NCI-H2196 treated with DMSO at 0.1 percent for 48 hours (cell line): ENCODE data around the gene CCNG1.
"Not testable (repeated sequence)": the region's sequence is repeated elsewhere in the genome, so short reads cannot be mapped to it uniquely, and the experiment has no call there.

Experiments
- DNase-seq: peaks from one replicate; lab custom pipeline; 2025; ENCODE audit not compliant: unreplicated experiment; lab: John Stamatoyannopoulos, UW

Gene CCNG1

GRCh38 chr5:163437309-163438182 lies at the start of gene CCNG1:
CCNG1 (plus strand) TSS chr5:163437595; CDS start chr5:163439257, 1,662 bp downstream.
- DNase-seq, result peak; percentile 92

- DNase-seq, result no peak
These were observed 41.6 kb upstream of the CCNG1 start for GRCh38 chr5:163395792-163396191.

GRCh38 chr5:163396818-163397340 lies 40.5 kb upstream of the CCNG1 start:
- not testable (repeated sequence) for DNase-seq

GRCh38 chr5:163397354-163397753 lies 40.0 kb upstream of the CCNG1 start:
- no peak for DNase-seq

GRCh38 chr5:163399923-163400322 lies 37.5 kb upstream of the CCNG1 start:
- DNase-seq, result no peak

- no peak for DNase-seq
These were observed 36.1 kb upstream of the CCNG1 start for GRCh38 chr5:163401271-163401670.

GRCh38 chr5:163402007-163402406 lies 35.4 kb upstream of the CCNG1 start:
- no peak for DNase-seq

- no peak for DNase-seq
These were observed 32.8 kb upstream of the CCNG1 start for GRCh38 chr5:163404364-163405173.

GRCh38 chr5:163407034-163407655 lies 30.2 kb upstream of the CCNG1 start:
- DNase-seq, result no peak

GRCh38 chr5:163408311-163408923 lies 29.0 kb upstream of the CCNG1 start:
- DNase-seq, result peak; percentile 17

GRCh38 chr5:163409384-163409783 lies 28.0 kb upstream of the CCNG1 start:
- DNase-seq, result no peak

- DNase-seq, result no peak
These were observed 26.9 kb upstream of the CCNG1 start for GRCh38 chr5:163410505-163410904.

- not testable (repeated sequence) for DNase-seq
These were observed 21.7 kb upstream of the CCNG1 start for GRCh38 chr5:163415673-163416072.

GRCh38 chr5:163424836-163425235 lies 12.6 kb upstream of the CCNG1 start:
- no peak for DNase-seq

- not testable (repeated sequence) for DNase-seq
These were observed 11.3 kb upstream of the CCNG1 start for GRCh38 chr5:163426128-163426527.

- DNase-seq, result no peak
These were observed 4.9 kb upstream of the CCNG1 start for GRCh38 chr5:163432544-163432943.

- no peak for DNase-seq
These were observed 4.1 kb upstream of the CCNG1 start for GRCh38 chr5:163433271-163433670.

- DNase-seq, result no peak
These were observed 3.0 kb upstream of the CCNG1 start for GRCh38 chr5:163434401-163434866.

GRCh38 chr5:163436515-163436914 lies 880 bp upstream of the CCNG1 start:
- DNase-seq, result no peak

- DNase-seq, result no peak
These were observed 435 bp upstream of the CCNG1 start for GRCh38 chr5:163437011-163437308.

GRCh38 chr5:163439092-163439425 lies 1.7 kb downstream of the CCNG1 start:
- DNase-seq, result no peak
